Thyroid gland (tissue), 4 donors: ENCODE data around the gene CARNS1.

Experiments used
- CTCF ChIP-seq, 6 experiments: fragments of 200-600 bp in 3 of 6; fragments of 450-650 bp in 3 of 6; sonication (generic) in 3 of 6; IDR thresholded peaks; one replicate each; pipeline ENCODE4 v1.5.1; 2016 to 2019; ENCODE audit warnings: antibody characterized with exemption in 6 of 6, mild to moderate bottlenecking in 2 of 6, inconsistent platforms in 1 of 6, moderate library complexity in 1 of 6
- POLR2A ChIP-seq, 2 donors: fragments of 450-650 bp; IDR thresholded peaks; one replicate each; pipeline ENCODE4 v1.6.1; 2017; ENCODE audit warnings: antibody characterized with exemption in 2 of 2, mild to moderate bottlenecking in 2 of 2, moderate library complexity in 1 of 2

GRCh38 chr11:67455054-67455453, 39.6 kb downstream of the CARNS1 start, which contains the start of gene CABP4:
- TF ChIP-seq CTCF (IDR thresholded peaks at IDR 0.05) = no peak
- TF ChIP-seq POLR2A (IDR thresholded peaks at IDR 0.05) = no peak
